OCI-LY1 (cell line): ENCODE data around the gene GFER.

Experiments
- CTCF ChIP-seq: fragments of 200-600 bp; sonication (generic), shearing (Covaris generic); IDR thresholded peaks from 2 replicates; pipeline ENCODE4 v1.5.1; 2017; ENCODE audit warnings: mild to moderate bottlenecking, antibody characterized with exemption, low read length, moderate library complexity, mixed read lengths
- EZH2 ChIP-seq: fragments of 200-600 bp; sonication (generic), shearing (Covaris generic); IDR thresholded peaks from 2 replicates; pipeline ENCODE4 v1.8.0; 2017; ENCODE audit warnings: borderline replicate concordance, mixed run types, mild to moderate bottlenecking, antibody characterized with exemption, low read length, moderate library complexity, mixed read lengths

GRCh38 chr16:1938316-1938715 lies 45.7 kb upstream of the GFER start:
- TF ChIP-seq CTCF, result no peak
- TF ChIP-seq EZH2, result no peak
